ENCODE data around the gene CABP7. TPM values are rescaled to one million over a fixed set of nuclear protein-coding genes. Genes with fewer than 3 reads are reported as not detected.

CABP7 gene
- total and polyA plus RNA-seq, 2 of the 13 experiments (the other 11 are each of a cell fraction or from before 2014, with no cell fraction given), result 0.08 TPM; not detected in 1

- TF ChIP-seq, protein P1, sequence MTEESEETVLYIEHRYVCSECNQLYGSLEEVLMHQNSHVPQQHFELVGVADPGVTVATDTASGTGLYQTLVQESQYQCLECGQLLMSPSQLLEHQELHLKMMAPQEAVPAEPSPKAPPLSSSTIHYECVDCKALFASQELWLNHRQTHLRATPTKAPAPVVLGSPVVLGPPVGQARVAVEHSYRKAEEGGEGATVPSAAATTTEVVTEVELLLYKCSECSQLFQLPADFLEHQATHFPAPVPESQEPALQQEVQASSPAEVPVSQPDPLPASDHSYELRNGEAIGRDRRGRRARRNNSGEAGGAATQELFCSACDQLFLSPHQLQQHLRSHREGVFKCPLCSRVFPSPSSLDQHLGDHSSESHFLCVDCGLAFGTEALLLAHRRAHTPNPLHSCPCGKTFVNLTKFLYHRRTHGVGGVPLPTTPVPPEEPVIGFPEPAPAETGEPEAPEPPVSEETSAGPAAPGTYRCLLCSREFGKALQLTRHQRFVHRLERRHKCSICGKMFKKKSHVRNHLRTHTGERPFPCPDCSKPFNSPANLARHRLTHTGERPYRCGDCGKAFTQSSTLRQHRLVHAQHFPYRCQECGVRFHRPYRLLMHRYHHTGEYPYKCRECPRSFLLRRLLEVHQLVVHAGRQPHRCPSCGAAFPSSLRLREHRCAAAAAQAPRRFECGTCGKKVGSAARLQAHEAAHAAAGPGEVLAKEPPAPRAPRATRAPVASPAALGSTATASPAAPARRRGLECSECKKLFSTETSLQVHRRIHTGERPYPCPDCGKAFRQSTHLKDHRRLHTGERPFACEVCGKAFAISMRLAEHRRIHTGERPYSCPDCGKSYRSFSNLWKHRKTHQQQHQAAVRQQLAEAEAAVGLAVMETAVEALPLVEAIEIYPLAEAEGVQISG (CRISPR knock-in tag; IDR thresholded peaks at IDR 0.05), result peak; percentile 27
- peak; percentile 75 for TF ChIP-seq CHD2 (IDR thresholded peaks at IDR 0.05; ENCODE audit: low read depth, low read length)
- no peak for TF ChIP-seq FOXP1 (IDR thresholded peaks at IDR 0.05)
- TF ChIP-seq FOXP1 (CRISPR knock-in tag; IDR thresholded peaks at IDR 0.05), result 0 out of 2 replicates have a peak, but pooled peaks have one; percentile 3
- TF ChIP-seq TCF12 (IDR thresholded peaks at IDR 0.05), result no peak
- no peak for TF ChIP-seq TCF12 (CRISPR knock-in tag; IDR thresholded peaks at IDR 0.05)
- 0 out of 2 replicates have a peak, but pooled peaks have one; percentile 29 for TF ChIP-seq TFDP2 (CRISPR knock-in tag; IDR thresholded peaks at IDR 0.05)
- 0 out of 2 replicates have a peak, but pooled peaks have one; percentile 65 for TF ChIP-seq ZNF160 (CRISPR knock-in tag; IDR thresholded peaks at IDR 0.05)
- 0 out of 2 replicates have a peak, but pooled peaks have one; percentile 23 for TF ChIP-seq MIXL1 (CRISPR knock-in tag; IDR thresholded peaks at IDR 0.05)
- peak; percentile 69; the same call in 1 of the 2 replicates for TF ChIP-seq ZNF274 (CRISPR knock-in tag; IDR thresholded peaks at IDR 0.05)
- no peak for TF ChIP-seq ZNF33B (CRISPR knock-in tag; IDR thresholded peaks at IDR 0.05)
- no peak for TF ChIP-seq ZC3H13 (CRISPR knock-in tag; IDR thresholded peaks at IDR 0.05)
- TF ChIP-seq, protein P2, sequence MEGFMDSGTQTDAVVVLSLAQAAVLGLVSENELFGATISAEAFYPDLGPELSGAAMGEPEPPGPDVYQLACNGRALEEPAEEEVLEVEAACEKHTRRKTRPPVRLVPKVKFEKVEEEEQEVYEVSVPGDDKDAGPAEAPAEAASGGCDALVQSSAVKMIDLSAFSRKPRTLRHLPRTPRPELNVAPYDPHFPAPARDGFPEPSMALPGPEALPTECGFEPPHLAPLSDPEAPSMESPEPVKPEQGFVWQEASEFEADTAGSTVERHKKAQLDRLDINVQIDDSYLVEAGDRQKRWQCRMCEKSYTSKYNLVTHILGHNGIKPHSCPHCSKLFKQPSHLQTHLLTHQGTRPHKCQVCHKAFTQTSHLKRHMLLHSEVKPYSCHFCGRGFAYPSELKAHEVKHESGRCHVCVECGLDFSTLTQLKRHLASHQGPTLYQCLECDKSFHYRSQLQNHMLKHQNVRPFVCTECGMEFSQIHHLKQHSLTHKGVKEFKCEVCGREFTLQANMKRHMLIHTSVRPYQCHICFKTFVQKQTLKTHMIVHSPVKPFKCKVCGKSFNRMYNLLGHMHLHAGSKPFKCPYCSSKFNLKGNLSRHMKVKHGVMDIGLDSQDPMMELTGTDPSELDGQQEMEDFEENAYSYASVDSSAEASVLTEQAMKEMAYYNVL (CRISPR knock-in tag; IDR thresholded peaks at IDR 0.05; ENCODE audit: borderline replicate concordance), result 0 out of 2 replicates have a peak, but pooled peaks have one; percentile 65
- TF ChIP-seq ZNF576 (CRISPR knock-in tag; IDR thresholded peaks at IDR 0.05), result peak; percentile 83; the same call in 1 of the 2 replicates
- TF ChIP-seq PRDM10 (CRISPR knock-in tag; IDR thresholded peaks at IDR 0.05; ENCODE audit: low read depth), result peak; percentile 90; the same call in 1 of the 2 replicates
- peak; percentile 36; the same call in 1 of the 2 replicates for TF ChIP-seq PPARG (CRISPR knock-in tag; conservative IDR thresholded peaks at IDR 0.05)
- TF ChIP-seq ZNF564 (CRISPR knock-in tag; IDR thresholded peaks at IDR 0.05), result peak; percentile 49; the same call in 1 of the 2 replicates
- TF ChIP-seq, protein P3, sequence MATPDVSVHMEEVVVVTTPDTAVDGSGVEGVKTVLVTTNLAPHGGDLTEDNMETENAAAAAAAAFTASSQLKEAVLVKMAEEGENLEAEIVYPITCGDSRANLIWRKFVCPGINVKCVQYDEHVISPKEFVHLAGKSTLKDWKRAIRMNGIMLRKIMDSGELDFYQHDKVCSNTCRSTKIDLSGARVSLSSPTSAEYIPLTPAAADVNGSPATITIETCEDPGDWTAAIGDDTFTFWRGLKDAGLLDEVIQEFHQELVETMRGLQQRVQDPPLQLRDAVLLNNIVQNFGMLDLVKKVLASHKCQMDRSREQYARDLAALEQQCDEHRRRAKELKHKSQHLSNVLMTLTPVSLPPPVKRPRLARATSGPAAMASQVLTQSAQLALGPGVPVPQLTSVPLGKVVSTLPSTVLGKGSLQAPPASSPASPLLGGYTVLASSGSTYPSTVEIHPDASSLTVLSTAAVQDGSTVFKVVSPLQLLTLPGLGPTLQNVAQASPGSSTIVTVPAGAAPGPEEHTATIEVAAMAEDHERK (CRISPR knock-in tag; IDR thresholded peaks at IDR 0.05; ENCODE audit: low read depth), result peak; percentile 94
- TF ChIP-seq ZNF317 (CRISPR knock-in tag; IDR thresholded peaks at IDR 0.05), result peak; percentile 80
Measured at GRCh38 chr22:29766632-29767170, 46.9 kb downstream of the CABP7 start, which contains the start of gene ZMAT5 (continued).
